Measurements from ENCODE around the gene SASH3.

GRCh38 chrX:129792586-129793291 lies 13.0 kb downstream of the SASH3 start:
- TF ChIP-seq EZH2 (optimal IDR thresholded peaks at IDR 0.05; ENCODE audit: low read depth, low read length) (no peak), CTCF (IDR thresholded peaks at IDR 0.05; ENCODE audit: low read length) (no peak)
